GM18499 (cell line): ENCODE measurements around the gene PTPN1.
"Not testable (repeated sequence)": the region's sequence is repeated elsewhere in the genome, so short reads cannot be mapped to it uniquely, and the experiment has no call there.

Source experiments
- ATAC-seq: cut with Tn5 transposase; IDR thresholded peaks from one replicate; pipeline ENCODE4 v1.9.1; 2021; ENCODE audit warnings: moderate number of reproducible peaks; ENCODE audit not compliant: insufficient read depth, unreplicated experiment

Gene PTPN1

DNA sequence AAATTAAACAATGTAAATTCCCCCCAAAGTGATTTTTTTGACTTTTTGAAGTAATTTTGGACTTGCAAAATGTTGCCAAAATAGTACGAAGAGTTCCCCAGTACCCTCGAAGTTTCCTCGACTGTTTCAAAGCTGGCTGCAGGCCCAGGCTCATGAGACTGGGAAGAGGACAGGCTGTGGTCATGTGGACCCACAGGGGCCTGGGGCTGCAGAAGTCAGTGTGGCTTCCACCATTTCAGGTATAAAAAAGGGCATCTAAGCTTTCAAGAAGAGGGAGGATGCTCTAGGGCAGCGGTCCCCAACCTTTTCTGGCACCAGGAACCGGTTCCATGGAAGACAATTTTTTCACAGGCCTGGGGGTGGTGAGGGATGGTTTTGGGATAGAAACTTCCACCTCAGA is 75.0 kb downstream of the PTPN1 start:
- no peak for ATAC-seq

DNA sequence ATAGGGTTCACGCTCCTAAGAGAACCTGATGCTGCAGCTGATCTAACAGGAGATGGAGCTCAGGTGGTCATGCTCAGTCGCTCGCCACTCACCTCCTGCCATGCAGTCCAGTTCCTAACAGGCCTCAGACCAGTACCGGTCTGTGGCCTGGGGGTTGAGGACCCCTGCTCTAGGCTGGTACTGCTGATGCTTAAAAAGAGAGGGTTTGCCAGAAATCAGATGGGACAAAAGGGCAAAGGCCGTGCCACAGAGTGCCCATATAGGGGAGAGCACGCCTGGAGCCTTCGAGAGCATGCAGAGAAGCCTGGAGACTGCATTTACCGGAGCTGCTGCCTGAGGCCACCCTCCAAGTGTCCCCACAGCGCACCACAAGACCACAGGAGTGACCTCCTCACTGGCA is 75.5 kb downstream of the PTPN1 start:
- ATAC-seq: no peak

DNA sequence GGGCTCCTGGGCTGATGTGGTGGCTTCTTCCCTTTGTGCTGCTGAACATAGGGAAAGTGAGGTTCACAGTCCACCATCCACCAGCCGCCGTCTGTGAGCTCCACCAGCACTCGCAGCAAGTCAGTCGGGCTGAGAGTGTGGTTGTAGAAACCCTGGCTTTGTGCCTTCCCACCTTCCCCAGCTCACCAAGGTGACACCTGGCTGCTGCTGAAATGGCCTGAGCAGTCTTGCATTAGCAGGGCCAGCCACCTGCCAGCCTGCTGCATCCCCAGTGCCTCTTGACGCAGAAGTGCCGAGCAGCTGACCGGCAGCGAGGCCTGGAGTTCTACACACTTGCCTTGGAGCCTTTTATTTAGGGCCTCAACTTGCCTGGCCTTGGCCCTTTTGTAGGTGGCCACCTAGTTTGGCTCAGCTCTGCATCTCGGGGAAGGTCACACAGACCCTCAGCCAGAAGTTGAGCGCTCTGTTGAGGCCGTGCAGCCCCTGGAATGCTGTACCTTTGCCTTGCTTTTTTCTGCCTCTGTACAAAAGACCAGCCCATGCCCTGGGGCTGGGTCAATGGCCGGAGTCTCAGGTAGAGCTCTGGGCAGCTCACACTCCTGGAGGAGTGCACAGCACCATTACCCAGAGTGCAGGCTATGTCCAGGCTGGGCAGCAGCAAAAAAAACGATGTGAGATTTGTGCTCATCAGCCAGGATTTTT is 76.5 kb downstream of the PTPN1 start:
- ATAC-seq: no peak

DNA sequence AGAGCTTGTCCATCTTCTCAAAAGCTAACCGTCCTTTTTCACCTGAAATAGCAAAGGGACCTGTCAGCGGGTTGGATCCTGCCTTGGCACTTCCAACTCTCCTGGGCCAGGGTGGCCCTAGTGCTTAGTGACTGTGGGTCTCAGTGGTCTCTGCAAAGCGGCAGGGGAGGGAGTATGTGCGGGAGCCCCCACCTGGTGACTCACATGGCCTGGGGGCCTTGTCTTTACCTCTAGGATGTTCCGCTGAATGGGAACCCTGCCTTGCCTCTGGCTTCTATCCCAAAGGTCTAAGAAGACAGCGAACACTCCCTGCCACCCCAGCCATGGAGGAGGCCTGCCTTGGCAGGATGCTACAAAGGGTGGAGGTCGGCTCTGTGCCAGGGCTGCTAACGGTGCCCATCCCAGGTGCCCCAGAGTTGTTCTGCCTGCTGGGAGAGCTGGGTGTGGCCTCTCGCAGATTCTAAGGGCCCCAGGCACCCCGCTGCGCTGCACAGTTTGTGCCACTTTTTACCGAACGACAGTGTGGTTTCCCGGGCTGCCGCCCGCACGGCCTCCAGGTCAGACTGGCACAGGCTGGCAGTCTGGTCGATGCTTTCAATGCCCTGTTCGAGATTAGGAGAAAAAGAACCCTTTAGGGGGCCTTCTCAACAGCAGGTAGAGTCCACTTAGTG is 77.2 kb downstream of the PTPN1 start:
- no peak for ATAC-seq

DNA sequence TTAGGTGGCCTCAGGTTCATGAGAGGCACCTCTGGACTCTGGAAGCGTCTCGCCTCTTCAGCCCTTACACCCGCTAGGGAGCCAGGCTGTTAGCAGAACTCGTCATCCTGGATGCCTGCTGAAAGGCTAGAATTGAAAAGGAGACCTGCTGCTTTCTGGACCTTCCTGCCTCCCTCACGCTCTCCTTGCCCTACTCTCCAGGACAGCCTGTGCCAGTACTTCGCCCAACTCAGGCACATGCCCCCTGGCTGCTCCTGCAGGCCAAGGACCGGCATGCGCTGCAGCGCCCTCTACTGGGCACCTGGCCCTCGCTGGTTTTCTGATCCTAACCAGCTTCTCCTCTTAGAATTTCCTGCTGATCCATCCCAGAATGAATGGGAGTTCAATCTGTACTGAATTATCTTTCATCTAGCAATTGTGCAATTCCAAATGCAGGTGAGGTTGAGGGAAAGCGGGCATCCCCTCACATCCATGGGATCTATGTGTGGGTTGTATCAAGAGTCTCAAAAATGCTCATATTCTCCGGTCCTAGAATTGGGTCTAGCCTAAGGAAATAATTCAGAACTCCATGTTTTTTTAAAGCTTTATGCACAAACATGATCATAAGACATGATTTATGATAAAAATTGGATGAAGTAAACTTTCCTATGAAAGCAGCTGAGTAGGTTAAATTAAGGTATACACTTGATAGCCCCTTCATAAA is 78.0 kb downstream of the PTPN1 start:
- ATAC-seq: no peak

DNA sequence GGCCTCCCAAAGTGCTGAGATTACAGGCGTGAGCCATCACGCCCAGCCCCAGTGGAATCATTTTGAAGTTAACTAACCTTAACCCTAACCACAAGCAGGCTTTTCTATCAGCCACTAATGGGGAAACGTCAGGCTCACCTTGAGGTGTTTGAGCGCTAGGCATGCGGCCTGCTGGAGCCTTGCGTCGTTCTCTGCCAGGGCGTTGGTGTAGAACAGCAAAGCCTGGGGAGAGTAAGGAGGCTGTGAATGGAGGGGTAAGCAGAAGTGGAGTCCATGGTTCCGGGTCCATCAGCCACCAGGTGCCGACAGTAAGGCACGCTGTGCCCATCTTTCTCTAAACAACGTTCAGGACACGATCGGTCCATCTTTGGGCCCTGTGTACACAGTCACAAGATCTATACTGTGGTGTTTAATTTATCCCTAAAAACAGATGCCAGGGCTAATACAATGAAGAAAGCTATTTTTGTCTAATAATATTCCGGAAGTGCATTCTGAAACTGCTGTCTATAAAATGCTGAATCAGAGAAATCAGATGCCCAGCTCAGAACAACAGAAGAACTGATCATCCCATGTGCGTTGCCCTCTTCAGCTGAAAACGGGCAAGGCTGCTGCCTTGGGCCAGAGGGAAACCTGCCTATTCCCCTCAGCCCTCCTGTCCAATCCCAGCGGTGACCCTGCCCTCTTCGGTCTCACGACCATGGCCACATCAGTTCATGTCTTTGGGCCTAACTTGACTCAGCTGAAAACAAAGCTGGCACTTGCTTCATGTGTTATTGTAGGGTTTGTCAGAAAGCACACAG is 79.6 kb downstream of the PTPN1 start:
- no peak for ATAC-seq

DNA sequence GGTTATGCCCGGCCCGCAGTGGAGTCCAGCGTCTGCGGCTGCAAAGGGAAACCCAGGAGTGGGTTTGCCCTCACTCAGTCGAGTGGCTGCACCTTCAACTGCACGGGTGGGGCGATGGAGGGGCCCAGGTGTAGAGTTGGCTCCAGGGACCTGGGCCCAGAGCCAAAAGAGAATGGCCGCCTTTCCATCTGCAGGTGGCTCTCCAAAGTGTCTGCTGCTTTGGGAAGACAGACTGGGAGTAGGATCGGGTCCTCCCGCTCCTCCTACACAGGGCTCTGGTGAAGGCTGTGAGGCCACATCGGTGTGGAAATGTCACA is 80.1 kb downstream of the PTPN1 start:
- ATAC-seq: no peak

DNA sequence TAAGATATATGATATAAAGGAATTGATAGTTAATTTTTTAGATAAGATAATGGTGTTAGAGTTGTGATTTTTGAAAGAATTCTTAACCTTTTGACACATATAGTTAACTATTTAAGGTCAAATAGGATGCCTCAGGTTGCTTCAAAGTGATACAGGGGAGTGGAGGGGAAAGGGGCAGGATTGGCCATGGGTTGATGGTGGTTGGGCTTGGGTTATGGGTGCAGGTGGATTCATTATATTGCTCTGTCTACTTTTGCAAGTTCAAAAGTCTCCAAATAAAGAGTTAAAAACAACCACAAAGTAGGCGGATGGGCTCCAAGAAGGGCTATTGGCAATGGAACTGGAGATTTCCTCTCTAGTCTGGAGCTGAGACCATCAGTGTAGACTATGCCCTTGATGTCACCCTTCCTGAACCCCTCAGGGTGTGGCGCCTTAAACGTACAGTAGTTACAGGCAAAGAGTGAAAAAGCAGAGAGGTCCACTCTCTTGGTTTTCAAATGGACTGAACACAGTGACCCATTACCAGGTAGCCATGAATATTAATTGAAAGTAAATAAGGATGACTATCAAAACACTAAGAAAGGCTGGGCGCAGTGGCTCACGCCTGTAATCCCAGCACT is 81.2 kb downstream of the PTPN1 start:
- ATAC-seq: no peak

DNA sequence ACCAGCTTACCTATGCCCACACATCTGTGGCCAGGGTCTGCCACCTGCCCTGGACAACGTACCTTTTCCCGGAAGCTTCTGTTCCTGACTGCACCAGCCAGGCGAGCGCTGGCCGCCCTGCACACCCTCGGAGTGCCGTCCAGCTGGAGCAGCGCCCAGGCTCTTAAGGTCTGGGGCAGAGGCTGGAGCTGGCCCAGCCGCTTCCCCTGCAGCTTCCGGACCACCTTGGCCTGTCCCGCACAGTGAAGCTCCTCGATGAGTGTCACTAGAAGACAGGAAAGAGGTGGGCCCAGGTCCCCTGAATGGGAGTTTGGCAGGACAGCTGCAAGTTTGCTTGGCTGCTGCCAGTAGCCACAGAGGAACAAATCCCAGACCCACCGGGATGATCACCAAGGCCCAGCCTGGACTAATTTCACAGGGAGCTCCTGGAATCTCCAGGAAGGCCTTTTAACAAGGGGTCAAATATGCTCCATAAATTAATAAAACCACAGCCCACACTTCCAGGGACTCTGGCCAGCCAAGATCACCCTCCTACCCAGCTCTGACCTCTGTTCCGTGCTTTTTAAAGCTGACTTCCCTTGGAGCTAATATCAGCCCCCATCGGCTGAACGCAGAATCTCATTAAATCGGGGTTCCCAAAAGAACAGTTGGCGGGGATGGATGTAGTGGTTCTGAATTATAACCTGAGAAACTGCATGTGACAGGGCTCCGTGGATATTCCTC is 82.3 kb downstream of the PTPN1 start:
- ATAC-seq: no peak

DNA sequence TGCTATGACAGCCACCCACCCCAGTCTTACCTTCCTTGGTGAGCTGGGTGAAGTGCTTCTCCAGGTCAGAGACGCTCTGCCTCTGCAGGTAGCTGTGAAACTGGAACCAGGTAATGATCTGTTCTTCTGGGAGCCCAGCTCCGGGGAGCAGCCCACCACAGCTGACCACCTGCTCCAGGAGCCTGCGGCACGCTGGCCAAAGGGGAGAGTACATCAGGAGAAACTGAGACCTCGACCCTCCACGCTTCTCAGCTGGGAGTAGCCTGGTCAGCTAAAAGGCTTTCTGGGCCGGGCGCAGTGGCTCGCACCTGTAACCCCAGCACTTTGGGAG is 82.8 kb downstream of the PTPN1 start:
- no peak for ATAC-seq

DNA sequence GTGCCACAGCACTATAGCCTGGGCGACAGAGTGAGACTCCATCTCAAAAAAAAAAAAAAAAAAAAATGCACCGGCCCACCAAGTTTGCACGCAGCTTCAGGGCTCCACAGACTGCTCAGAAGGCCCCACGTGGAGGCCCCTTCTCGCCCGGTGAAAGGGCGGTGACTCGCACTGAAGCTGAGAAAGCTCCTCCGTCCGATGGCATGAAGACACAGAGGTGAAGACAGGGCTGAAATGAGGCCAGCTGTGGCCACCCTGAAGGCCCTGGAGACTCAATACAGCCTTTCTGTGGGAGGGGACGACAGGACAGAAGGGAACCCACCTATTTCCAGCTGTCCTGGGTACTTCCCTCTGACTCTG is 84.0 kb downstream of the PTPN1 start:
- no peak for ATAC-seq

DNA sequence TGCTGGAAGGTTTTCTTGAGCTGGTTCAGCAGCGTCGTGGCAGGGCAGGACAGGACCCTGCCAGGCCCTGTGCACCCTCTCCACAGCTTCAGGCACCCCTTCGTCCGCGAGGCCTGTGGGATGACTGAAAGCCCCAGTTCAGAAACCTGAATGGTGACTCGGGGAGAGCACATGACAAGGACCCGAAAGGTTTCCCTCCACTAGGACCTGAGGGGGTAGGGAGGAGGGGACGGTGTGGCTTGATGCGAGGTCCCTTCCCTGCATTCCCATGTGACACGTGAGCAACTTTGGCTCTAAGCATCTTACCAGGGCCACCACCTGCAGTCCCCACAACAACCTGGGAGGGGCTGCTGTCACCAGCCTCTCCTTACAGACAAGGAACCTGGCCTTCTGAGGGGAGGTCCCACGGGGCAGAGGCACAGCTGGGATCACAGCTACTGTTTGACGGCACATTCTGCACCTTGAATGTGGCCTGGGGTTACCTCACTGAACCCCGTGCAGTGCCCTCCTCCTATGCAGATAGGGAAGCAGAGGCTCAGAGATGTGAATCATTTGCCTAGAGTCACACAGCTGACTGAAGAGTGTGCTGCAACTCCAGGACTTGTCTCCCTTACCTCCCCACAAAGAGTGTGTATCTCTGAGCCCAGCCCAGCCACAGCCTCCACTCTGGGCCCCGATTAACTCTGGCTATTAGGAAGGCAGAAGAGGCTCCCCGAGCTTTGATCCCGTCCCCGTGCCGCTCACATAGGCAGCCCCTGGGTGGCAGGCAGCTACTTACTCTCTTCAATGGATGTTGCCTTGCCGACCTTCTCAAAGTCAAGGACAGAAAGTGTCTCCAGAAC is 84.6 kb downstream of the PTPN1 start:
- ATAC-seq: no peak

DNA sequence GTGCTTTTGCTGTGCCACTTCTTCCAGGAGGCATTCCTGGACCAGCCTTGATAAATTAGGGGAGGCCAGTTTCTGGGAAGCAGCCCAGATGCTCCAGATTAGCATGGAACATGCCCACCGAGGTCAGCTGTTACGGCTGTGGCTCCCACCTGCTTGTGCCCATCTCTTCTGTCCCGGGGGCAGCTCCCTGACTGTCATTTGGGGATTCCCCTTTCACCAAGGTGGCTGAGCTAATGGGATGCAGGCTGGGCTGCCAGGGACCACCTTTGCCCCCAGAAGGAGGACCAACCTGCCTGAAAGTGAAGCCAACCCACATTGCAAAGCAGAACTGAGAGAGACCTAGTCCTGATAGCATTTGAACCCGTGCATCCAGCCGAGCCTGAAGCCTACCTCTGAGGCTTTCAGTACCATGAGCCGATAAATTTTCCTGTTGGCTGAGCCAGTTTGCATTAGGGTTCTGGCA is 85.3 kb downstream of the PTPN1 start:
- ATAC-seq: no peak

DNA sequence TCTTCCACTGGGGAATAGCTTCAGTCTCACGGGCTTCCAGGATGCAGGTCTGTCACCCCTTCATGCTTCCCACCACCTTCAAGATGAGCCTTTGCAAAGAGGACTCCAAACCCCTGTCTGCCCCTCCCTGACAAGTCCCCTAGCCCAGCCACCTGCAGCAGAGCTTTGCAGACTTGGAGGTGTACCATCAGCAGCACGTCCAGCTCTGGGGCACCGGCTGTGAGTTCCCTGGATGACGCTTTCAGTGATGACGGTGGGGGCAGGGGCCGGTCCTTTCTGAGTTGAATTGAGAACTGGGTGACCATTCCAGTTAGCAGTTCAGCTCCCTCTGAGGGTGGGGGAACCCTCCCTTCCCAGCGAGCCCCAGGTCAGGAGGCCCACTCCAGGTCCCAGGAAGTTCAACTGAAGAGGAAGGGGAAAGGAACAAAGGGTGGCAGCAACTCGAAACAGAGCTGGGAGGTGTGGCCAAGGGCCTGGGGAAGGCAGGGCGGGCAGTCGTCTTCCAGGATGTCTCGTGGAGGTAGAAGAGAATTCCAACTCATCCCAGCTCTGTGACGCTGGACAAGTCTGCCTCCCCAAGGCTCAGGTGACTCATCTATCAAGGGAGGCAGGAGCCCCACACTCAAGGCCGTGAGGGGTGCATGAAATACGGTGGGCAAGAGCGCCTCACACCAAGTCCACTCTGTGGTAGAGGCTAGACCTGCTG is 86.0 kb downstream of the PTPN1 start:
- ATAC-seq: no peak

DNA sequence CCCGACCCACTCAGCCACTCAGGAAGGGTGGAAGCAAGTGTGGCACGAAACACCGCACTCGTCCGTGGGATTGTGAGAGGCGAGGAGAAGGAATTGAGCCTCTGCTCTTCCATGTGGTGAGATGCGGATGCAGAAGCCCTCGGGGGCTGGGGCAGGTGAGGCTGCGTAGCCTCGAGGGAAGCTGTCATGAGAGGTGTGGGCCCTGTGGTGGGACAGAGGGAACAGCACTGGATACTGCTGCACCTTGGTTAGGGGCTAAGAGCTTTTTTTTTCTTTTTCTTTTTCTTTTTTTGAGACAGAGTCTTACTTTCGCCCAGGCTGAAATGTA is 86.5 kb downstream of the PTPN1 start:
- ATAC-seq: no peak

DNA sequence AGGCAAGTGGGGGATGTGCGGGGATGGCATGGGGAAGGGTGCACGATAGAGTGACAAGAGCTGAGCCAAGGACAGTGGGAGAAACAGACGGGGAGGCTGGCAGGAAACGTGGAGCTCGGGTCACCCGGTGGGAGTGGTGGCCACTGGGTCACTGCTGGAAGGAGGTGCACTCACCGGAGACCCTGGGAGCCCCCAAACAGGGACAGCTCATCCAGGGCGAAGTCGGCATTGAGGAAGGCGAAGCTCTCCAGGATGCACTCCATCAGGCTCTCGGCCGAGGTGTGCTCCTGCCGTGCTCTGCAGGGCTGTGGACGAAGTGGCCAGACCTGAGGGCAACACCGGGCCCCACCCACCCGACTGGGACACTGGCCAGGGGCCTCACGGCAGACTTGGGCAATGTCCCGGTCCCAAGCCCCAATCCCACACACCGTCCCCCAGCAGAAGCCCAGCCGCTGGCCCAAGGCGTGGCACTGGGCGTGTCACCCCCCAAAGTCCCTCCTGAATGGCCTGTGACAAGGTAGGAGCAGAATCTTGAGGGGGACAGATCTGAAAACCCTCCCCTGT is 87.3 kb downstream of the PTPN1 start:
- no peak for ATAC-seq

DNA sequence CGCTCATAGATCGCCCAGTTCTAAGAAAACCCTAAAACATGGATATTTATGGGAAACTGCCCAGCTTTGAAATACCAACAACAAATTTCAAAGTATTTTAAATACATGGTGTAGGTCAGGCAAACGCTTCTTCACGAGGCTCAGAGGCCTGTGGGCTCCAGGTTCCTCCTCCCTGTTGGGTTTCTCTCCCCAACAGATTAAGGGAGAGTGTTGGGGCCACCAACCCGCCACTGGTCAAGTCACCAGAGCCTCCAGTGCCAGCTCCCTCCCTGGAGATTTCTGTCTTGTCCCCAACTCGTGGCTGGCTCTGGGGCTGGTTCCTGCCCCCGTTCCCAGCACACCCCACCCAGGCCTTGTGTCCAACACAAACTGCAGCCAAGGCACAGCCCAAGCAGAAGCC is 87.9 kb downstream of the PTPN1 start:
- ATAC-seq: no peak

DNA sequence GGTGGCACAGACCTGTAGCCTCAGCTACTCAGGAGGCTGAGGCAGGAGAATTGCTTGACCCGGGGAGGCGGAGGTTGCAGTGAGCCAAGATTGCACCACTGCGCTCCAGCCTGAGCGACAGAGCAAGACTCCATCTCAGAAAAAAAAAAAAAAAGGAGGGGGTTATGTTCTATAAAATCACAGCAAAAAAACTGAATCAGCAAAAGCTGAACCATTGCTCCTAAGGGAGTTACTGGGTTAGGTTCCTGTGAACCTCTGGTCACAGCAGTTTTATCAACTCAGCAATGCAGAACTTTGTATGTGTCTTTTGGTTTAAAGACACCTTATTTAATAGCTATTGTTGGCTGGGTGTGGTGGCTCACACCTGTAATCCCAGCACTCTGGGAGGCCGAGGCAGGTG is 88.6 kb downstream of the PTPN1 start:
- not testable (repeated sequence) for ATAC-seq
